ENCODE measurements around the gene MAGIX.

DNA sequence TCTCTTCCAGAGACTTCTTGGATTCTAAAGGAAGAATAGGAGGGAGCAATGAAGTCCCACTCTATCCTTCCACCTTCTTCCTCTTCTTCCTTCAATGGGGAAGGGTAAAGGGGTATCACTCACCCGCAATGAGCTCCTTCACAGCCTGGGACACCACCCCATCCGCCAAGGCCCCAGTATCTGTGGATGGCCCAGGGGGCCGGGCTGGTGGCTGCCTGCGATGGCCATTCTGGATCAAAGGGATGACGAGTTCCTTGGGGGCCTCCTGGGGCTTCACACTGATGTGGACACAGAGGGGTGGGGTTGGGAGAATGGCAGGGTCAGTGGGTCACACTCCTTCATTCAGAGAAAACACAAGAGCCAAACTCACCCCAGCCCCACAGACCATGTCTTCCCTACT, 40.1 kb upstream of the MAGIX start:
- TF ChIP-seq POLR2AphosphoS5 (IDR thresholded peaks at IDR 0.05; ENCODE audit: low read depth, low read length) (no peak), TAF1 (IDR thresholded peaks at IDR 0.05; ENCODE audit: borderline replicate concordance, insufficient read depth, low read length) (no peak)
- TF ChIP-seq, protein P1, sequence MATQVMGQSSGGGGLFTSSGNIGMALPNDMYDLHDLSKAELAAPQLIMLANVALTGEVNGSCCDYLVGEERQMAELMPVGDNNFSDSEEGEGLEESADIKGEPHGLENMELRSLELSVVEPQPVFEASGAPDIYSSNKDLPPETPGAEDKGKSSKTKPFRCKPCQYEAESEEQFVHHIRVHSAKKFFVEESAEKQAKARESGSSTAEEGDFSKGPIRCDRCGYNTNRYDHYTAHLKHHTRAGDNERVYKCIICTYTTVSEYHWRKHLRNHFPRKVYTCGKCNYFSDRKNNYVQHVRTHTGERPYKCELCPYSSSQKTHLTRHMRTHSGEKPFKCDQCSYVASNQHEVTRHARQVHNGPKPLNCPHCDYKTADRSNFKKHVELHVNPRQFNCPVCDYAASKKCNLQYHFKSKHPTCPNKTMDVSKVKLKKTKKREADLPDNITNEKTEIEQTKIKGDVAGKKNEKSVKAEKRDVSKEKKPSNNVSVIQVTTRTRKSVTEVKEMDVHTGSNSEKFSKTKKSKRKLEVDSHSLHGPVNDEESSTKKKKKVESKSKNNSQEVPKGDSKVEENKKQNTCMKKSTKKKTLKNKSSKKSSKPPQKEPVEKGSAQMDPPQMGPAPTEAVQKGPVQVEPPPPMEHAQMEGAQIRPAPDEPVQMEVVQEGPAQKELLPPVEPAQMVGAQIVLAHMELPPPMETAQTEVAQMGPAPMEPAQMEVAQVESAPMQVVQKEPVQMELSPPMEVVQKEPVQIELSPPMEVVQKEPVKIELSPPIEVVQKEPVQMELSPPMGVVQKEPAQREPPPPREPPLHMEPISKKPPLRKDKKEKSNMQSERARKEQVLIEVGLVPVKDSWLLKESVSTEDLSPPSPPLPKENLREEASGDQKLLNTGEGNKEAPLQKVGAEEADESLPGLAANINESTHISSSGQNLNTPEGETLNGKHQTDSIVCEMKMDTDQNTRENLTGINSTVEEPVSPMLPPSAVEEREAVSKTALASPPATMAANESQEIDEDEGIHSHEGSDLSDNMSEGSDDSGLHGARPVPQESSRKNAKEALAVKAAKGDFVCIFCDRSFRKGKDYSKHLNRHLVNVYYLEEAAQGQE (IDR thresholded peaks at IDR 0.05; ENCODE audit: insufficient read depth in 1 of 2, low read depth in 2 of 2, low read length in 2 of 2) = no peak
